MM.1S (cell line): Measurements from ENCODE around the gene STX1A.

Source experiments
- DNase-seq: peaks from one replicate; pipeline ENCODE4 v3.0.0-alpha.2; 2015
- H2AFZ ChIP-seq: fragments of 300-600 bp; sonication (generic); 2 replicates; pipeline ENCODE4 v1.6.0; 2016; ENCODE audit warnings: antibody characterized with exemption, low read length
- H3F3A ChIP-seq: fragments of 300-600 bp; sonication (generic); 2 replicates; pipeline ENCODE4 v1.6.1; 2016; ENCODE audit warnings: mild to moderate bottlenecking, antibody characterized with exemption, low read length, moderate library complexity, mixed read lengths; ENCODE audit not compliant: insufficient read depth
- H3K27ac ChIP-seq: fragments of 300-600 bp; sonication (generic); 2 replicates; pipeline ENCODE4 v1.5.1; 2016; ENCODE audit warnings: mild to moderate bottlenecking, low read length
- H3K27me3 ChIP-seq: fragments of 300-600 bp; sonication (generic); replicated peaks from 2 replicates; pipeline ENCODE4 v1.6.0; 2016; ENCODE audit warnings: low read length; ENCODE audit not compliant: insufficient read depth
- H3K36me3 ChIP-seq: fragments of 300-600 bp; sonication (generic); replicated peaks from 2 replicates; pipeline ENCODE4 v1.6.1; 2016; ENCODE audit warnings: mild to moderate bottlenecking, low read length, mixed read lengths; ENCODE audit not compliant: insufficient read depth
- H3K4me1 ChIP-seq: fragments of 300-600 bp; sonication (generic); 2 replicates; pipeline ENCODE4 v1.6.1; 2016; ENCODE audit warnings: low read length, mixed read lengths
- H3K4me2 ChIP-seq: fragments of 300-600 bp; sonication (generic); 2 replicates; pipeline ENCODE4 v1.6.0; 2016; ENCODE audit warnings: low read depth, low read length
- H3K4me3 ChIP-seq: fragments of 300-600 bp; sonication (generic); 2 replicates; pipeline ENCODE4 v1.5.1; 2016; ENCODE audit warnings: low read length, mixed read lengths
- H3K79me2 ChIP-seq: fragments of 300-600 bp; sonication (generic); 2 replicates; pipeline ENCODE4 v1.6.1; 2016; ENCODE audit warnings: mixed run types, low read length, mixed read lengths
- H3K9ac ChIP-seq: fragments of 300-600 bp; sonication (generic); 2 replicates; pipeline ENCODE4 v1.6.1; 2016; ENCODE audit warnings: low read length, mixed read lengths
- H3K9me2 ChIP-seq: fragments of 300-600 bp; sonication (generic); replicated peaks from 2 replicates; pipeline ENCODE4 v1.6.1; 2016; ENCODE audit warnings: mild to moderate bottlenecking, low read length, mixed read lengths; ENCODE audit not compliant: insufficient read depth
- H3K9me3 ChIP-seq: fragments of 300-600 bp; sonication (generic); replicated peaks from 2 replicates; pipeline ENCODE4 v1.6.1; 2016; ENCODE audit warnings: mild to moderate bottlenecking, low read length, mixed read lengths; ENCODE audit not compliant: insufficient read depth
- H4K20me1 ChIP-seq: fragments of 300-600 bp; sonication (generic); 2 replicates; pipeline ENCODE4 v1.6.1; 2016; ENCODE audit warnings: mild to moderate bottlenecking, low read length, moderate library complexity, mixed read lengths; ENCODE audit not compliant: insufficient read depth
- EZH2 ChIP-seq: fragments of 300-600 bp; sonication (generic); optimal IDR thresholded peaks from 2 replicates; pipeline ENCODE3; 2017; ENCODE audit warnings: low read depth, mild to moderate bottlenecking, antibody characterized with exemption, low read length, mixed read lengths
- EZH2phosphoT487 ChIP-seq: fragments of 300-600 bp; sonication (generic); IDR thresholded peaks from 2 replicates; pipeline ENCODE4 v1.6.1; 2018; ENCODE audit warnings: antibody characterized with exemption, low read length
- TF ChIP-seq, protein P1 (sequence below): fragments of 300-600 bp; sonication (generic); IDR thresholded peaks from 2 replicates; pipeline ENCODE4 v1.5.1; 2016; ENCODE audit warnings: antibody characterized with exemption, low read length, mixed read lengths

STX1A gene

DNA sequence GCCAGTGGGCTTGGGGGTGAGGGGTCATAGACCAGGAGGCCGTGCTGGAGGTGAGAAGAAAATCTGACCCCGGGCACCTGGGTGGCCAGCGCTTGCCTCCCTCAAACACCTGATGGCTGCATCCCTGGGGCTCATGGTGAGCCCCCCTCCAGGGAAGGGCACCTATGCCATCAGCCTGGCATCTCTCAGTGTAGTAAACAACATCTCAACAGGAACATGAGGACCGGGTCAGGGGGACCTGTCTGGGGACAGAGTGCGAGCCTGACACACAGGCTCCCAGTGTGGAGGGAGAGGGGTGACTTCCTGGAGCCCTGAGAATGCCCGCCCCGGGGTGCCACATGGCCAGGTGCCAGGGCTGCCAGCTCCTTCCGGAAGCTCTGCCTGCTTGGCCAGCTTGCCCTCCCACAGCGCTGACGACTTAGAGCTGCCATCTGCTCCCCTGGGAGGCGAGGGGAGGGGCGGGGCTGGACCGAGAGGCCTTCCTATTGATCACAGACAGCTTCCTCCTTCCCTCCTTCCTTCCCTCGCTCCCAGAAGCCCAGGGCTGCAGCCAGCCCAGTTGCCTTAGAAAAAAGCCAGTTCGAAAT, 12.3 kb downstream of the STX1A start:
- no peaks in the 10 kb centered on the region for H3K27me3 ChIP-seq
- no peaks in the 10 kb centered on the region for H3K36me3 ChIP-seq
- no peaks in the 10 kb centered on the region for H4K20me1 ChIP-seq
- no peaks in the 10 kb centered on the region for H3K79me2 ChIP-seq
- H3K27ac ChIP-seq: no peak overlapping the region
- H3K9me2 ChIP-seq: no peaks in the 10 kb centered on the region
- DNase-seq: no peak
- H3K9me3 ChIP-seq: no peaks in the 10 kb centered on the region
- H3K4me1 ChIP-seq: no peaks in the 10 kb centered on the region
- no peak overlapping the region for H3K9ac ChIP-seq
- H2AFZ ChIP-seq: no peak overlapping the region
- no peak overlapping the region for H3K4me3 ChIP-seq
- TF ChIP-seq EZH2phosphoT487: no peak
- no peak overlapping the region for H3K4me2 ChIP-seq
- no peaks in the 10 kb centered on the region for H3F3A ChIP-seq

DNA sequence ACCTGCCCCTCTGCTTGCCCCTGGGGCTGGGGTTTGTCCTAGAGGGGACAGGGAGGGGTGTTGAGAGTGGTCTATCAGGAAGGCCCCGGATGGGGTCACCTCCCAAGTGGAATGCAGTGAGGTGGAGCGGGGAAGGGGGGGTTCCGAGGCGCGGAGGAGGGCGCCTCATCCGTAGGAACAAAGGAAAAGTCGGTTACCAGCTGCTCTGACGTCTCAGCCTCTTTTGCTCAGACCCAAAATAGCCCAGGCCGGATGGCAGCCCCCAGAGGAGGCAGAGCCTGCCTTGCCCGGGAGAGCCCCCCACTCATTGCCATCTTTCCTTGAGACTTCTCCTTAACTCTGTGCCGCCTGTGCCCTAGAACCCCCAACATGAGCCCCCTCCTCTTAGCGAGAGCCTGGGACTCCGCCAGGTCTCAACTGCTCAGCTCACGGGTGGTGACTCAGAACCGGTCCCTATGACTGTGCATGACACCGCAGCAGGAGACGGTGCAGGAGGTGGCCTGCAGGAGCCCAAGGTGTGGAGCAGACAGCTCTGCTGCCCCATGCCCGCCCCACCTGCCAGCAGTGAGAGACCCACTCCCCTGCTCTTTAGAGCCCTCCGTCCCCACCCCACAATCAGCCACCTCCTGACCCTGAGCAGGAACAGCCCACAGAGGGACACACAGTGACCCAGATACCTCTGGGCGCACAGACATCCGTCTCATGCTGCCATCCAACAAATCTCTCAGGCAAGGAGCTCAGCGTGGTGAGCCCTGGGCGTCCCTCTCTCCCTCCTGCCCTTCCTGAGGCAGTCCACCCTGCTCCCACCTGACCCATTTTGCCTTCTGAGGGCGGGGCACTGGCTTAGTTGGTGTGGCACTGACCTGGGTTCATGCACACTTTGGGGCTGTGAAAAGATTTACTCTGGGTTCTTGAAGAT, 13.1 kb downstream of the STX1A start:
- TF ChIP-seq EZH2phosphoT487 (no peak), EZH2 (no peak)
- TF ChIP-seq, protein P1, sequence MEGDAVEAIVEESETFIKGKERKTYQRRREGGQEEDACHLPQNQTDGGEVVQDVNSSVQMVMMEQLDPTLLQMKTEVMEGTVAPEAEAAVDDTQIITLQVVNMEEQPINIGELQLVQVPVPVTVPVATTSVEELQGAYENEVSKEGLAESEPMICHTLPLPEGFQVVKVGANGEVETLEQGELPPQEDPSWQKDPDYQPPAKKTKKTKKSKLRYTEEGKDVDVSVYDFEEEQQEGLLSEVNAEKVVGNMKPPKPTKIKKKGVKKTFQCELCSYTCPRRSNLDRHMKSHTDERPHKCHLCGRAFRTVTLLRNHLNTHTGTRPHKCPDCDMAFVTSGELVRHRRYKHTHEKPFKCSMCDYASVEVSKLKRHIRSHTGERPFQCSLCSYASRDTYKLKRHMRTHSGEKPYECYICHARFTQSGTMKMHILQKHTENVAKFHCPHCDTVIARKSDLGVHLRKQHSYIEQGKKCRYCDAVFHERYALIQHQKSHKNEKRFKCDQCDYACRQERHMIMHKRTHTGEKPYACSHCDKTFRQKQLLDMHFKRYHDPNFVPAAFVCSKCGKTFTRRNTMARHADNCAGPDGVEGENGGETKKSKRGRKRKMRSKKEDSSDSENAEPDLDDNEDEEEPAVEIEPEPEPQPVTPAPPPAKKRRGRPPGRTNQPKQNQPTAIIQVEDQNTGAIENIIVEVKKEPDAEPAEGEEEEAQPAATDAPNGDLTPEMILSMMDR: no peak
- Histone ChIP-seq H3K9me2 (no peaks in the 10 kb centered on the region), H3K9me3 (no peaks in the 10 kb centered on the region), H3K27me3 (no peaks in the 10 kb centered on the region), H3K4me2 (no peak overlapping the region), H3K79me2 (no peaks in the 10 kb centered on the region), H3K4me3 (no peak overlapping the region), H3K4me1 (no peaks in the 10 kb centered on the region), H4K20me1 (no peaks in the 10 kb centered on the region; the same call in 1 of the 2 replicates), H2AFZ (no peak overlapping the region), H3F3A (no peaks in the 10 kb centered on the region), H3K36me3 (no peaks in the 10 kb centered on the region), H3K9ac (no peak overlapping the region), H3K27ac (no peak overlapping the region)
- no peak for DNase-seq

DNA sequence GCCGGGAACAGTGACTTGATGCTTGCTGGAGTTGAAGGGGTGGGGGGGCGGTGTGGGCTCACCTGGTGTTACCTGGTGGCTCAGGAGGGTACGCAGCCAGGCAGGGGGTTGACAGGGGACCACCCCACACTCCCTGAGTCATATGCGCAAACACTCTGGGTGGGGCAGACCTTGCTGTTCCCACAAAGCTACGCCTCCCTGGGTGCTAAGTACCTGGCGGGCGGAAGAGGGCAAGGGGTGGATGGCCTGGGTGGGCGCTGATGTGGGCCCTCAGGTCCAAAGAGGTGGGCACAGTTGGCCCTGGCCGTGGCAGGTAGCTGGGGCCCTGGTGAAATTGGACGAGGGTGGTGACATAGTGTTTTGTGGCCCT, 13.9 kb downstream of the STX1A start:
- H3K79me2 ChIP-seq: no peaks in the 10 kb centered on the region
- H3K9ac ChIP-seq: no peak overlapping the region
- H3K4me1 ChIP-seq: no peaks in the 10 kb centered on the region
- no peaks in the 10 kb centered on the region for H3F3A ChIP-seq
- no peaks in the 10 kb centered on the region; the same call in 1 of the 2 replicates for H4K20me1 ChIP-seq
- no peak for DNase-seq
- H3K27me3 ChIP-seq: no peaks in the 10 kb centered on the region
- H2AFZ ChIP-seq: no peak overlapping the region
- no peak overlapping the region for H3K4me3 ChIP-seq
- H3K36me3 ChIP-seq: no peaks in the 10 kb centered on the region
- H3K27ac ChIP-seq: no peak overlapping the region
- no peak overlapping the region for H3K4me2 ChIP-seq
- H3K9me3 ChIP-seq: no peaks in the 10 kb centered on the region
- TF ChIP-seq, protein P1: no peak
- TF ChIP-seq EZH2: no peak
- no peak for TF ChIP-seq EZH2phosphoT487
- H3K9me2 ChIP-seq: no peaks in the 10 kb centered on the region
